Pulmonary artery endothelial cell (primary cell): ENCODE measurements around the gene RNF207. TPM values are rescaled to one million over a fixed set of nuclear protein-coding genes. Genes with fewer than 3 reads are reported as not detected.

Experiments used
- DNase-seq: peaks from one replicate; pipeline ENCODE4 v3.0.0-alpha.2; 2011; ENCODE audit warnings: low read depth, low spot score
- total RNA-seq: library from RNA; depleted of rRNA; stranded (reverse); fragments of >200 nt; gene quantifications from 2 replicates; pipeline ENCODE4 v1.2.3, GENCODE V29; 2014

The RNF207 gene
- total RNA-seq, 1 donor from 2014 or later: 3.4 TPM

DNA sequence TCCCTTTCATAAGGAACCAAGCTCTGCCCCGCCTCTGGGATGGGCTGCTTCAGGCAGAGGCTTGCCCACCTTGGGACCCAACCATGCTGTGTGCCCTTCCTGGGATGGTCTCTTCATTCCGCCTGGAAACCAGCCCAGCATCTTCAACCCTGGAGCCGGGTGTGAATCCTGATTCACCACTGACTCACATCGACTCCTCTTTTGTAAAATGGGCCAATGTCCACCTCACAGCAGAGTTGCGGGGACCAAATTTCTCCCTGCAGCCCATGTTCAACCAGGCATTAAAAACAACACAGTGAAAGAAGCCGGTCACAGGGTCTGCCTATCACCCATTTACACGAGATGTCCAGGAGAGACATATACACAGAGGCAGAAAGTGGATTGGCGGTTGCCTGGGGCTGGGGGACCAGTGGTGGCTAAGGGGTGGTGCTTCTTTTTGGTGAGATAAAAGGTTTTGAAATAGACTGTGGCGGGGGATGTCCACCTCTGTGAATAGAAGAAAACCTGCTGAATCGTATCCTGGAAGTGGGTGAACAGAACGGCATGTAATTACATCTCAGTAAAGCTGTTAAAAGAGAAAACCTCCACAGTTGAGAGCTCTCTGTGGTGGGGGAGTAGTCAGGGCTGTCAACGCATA, 61.9 kb downstream of the RNF207 start:
- no peak for DNase-seq

DNA sequence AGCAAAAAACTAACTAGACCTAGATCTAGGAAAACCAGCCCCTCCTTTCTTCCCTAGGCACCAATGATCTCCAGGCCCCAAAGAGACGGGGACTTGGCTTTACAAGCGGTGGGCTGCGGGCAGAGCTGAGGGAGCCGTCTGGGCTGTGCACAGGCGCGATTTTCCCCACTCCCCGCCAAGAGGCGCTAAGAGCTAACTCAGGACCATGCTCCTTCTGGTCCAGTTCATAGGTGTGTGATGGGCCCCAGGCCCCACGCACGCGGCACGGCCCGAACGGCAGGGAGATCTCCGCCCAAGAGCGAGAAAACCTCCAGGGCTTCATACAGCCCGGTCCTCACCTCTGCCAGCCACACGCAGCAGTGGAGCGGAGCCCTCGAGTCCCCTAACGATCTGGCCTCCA, 62.5 kb downstream of the RNF207 start:
- no peak for DNase-seq

DNA sequence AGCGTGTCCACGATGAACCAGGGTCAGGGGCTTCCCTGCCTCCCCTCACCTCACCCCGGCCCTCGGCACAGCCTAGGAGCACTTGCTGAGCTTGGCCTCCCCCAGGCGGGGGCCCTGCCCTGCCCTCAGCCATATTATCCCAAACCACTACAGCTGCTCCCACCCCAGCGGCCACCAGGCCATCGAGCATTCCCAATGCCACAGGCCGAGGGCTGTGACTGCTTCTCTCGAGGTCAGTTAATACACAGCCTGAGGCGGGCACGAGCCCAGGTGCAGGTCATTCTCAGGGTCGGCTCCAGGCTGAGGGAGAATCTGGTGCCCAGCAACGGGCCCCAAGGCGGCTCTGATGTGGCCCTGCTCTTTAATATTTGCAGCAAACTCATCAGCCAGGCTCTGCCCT, 63.4 kb downstream of the RNF207 start:
- no peak for DNase-seq

DNA sequence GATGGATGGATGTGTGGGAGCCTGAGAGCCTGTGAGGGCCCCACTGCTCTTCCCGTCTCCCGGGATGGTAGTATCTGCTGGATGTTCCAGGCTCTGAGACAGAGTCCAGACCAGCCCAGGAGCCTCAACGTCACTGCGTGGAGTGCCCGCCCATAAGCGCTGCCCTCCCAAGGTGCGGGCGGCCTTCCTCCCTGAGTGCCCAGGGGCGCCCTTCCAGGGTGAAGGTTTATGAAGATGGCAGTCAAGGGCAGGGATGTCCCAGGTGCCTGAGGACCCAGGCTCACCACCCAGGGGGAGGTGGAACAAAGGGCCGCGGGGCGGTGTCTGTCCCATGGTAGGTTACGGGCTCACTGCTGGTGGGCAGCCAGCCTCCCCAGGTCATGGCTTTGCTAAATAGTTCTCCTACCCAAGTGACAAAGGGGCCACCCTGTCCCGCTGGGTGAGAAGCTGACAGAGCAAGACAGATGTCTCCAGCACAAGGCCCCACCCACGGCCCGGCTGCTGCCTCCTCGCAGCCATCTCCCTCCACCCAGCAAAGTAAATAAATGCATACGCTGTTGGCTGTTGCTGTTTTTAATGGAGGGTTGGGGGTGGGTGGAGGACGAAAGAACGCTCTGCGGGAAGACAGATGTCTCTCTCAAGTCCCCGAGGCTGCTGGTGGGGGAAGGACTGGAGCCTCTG, 63.9 kb downstream of the RNF207 start:
- no peak for DNase-seq

DNA sequence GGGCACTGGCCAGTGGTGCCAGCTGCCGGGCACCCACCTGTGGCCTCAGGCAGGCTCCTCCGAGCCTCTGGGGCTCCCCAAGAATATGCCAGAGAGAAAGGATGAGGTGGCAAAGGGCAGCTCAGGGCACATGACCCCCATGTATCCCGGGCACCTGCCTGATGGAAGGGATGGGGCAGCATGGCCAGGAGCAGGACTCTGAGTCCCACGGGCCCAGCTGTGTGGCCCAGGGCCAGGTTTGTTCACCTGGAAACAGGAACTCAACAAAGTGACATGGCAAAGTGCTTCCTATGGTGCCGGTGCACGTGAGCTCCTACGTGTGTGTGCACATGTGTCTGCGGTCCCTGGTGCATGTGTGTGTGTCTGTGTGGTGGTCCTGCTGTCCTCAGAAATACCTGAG, 64.5 kb downstream of the RNF207 start:
- no peak for DNase-seq

Other genes starting within 250 kb of the RNF207 start
- 3.7 and 4.0 TPM in 2 replicates for gene NPHP4, start 213.7 kb upstream of the RNF207 start, total RNA-seq
- gene KCNAB2, start 160.2 kb upstream of the RNF207 start, total RNA-seq: 2.4 and 3.5 TPM in 2 replicates
- 0.04 and 0.07 TPM in 2 replicates for gene CHD5, start 25.8 kb upstream of the RNF207 start, total RNA-seq
- 136 and 193 TPM in 2 replicates for gene RPL22, start 6.5 kb upstream of the RNF207 start, total RNA-seq
- 77.2 and 124 TPM in 2 replicates for gene ICMT, start 29.8 kb downstream of the RNF207 start, total RNA-seq
- gene HES3, start 38.1 kb downstream of the RNF207 start, total RNA-seq: not detected in 2 replicates
- 1.8 and 2.5 TPM in 2 replicates for gene GPR153, start 55.0 kb downstream of the RNF207 start, total RNA-seq
- gene ACOT7, start 187.6 kb downstream of the RNF207 start, total RNA-seq: 57.1 and 69.0 TPM in 2 replicates
- gene HES2, start 213.8 kb downstream of the RNF207 start, total RNA-seq: 18.8 and 38.6 TPM in 2 replicates
- 0.79 and 0.81 TPM in 2 replicates for gene ESPN, start 218.7 kb downstream of the RNF207 start, total RNA-seq